Measurements from ENCODE around the gene AQP9. TPM values are rescaled to one million over a fixed set of nuclear protein-coding genes. Genes with fewer than 3 reads are reported as not detected.

The AQP9 gene
- total RNA-seq, 2 donors from 2014 or later, result 1.1 to 2.9 TPM

- no peaks in the 10 kb centered on the region for H3K27me3 ChIP-seq
- H3K4me1 ChIP-seq, result no peaks in the 10 kb centered on the region
- no peaks in the 10 kb centered on the region for H3K9me3 ChIP-seq
- H3K36me3 ChIP-seq, result no peaks in the 10 kb centered on the region
- no peak for TF ChIP-seq CTCF (IDR thresholded peaks at IDR 0.05)
- DNase-seq (ENCODE audit: low spot score), result no peak
- no peak overlapping the region for H3K27ac ChIP-seq
- H3K4me3 ChIP-seq, result no peak overlapping the region
Observed at GRCh38 chr15:58117619-58118018, 20.6 kb upstream of the AQP9 start.

GRCh38 chr15:58118272-58118671, 19.9 kb upstream of the AQP9 start:
- Histone ChIP-seq H3K27ac (no peak overlapping the region), H3K9me3 (no peaks in the 10 kb centered on the region), H3K4me1 (no peaks in the 10 kb centered on the region), H3K36me3 (no peaks in the 10 kb centered on the region), H3K27me3 (no peaks in the 10 kb centered on the region), H3K4me3 (no peak overlapping the region)
- no peak for TF ChIP-seq CTCF (IDR thresholded peaks at IDR 0.05)
- DNase-seq (ENCODE audit: low spot score), result no peak

GRCh38 chr15:58119016-58119415, 19.2 kb upstream of the AQP9 start:
- no peak for TF ChIP-seq CTCF (IDR thresholded peaks at IDR 0.05)
- Histone ChIP-seq H3K36me3 (no peaks in the 10 kb centered on the region), H3K4me1 (no peaks in the 10 kb centered on the region), H3K27ac (no peak overlapping the region), H3K4me3 (no peak overlapping the region), H3K27me3 (no peaks in the 10 kb centered on the region), H3K9me3 (no peaks in the 10 kb centered on the region)
- no peak for DNase-seq (ENCODE audit: low spot score)

GRCh38 chr15:58124585-58124984, 13.6 kb upstream of the AQP9 start:
- no peak for TF ChIP-seq CTCF (IDR thresholded peaks at IDR 0.05)
- no peaks in the 10 kb centered on the region for H3K27me3 ChIP-seq

GRCh38 chr15:58125333-58125732, 12.8 kb upstream of the AQP9 start:
- Histone ChIP-seq H3K9me3 (peaks cover 0 to 12% of the 10 kb centered on the region in 2 donors), H3K27me3 (no peaks in the 10 kb centered on the region), H3K4me3 (no peak overlapping the region), H3K36me3 (no peaks in the 10 kb centered on the region), H3K27ac (no peak overlapping the region), H3K4me1 (no peaks in the 10 kb centered on the region)
- TF ChIP-seq CTCF (IDR thresholded peaks at IDR 0.05), result no peak
- no peak for DNase-seq (ENCODE audit: low spot score)

More at GRCh38 chr15:58124585-58124984, 13.6 kb upstream of the AQP9 start:
- no peak for DNase-seq (ENCODE audit: low spot score)
- Histone ChIP-seq H3K4me3 (no peak overlapping the region), H3K4me1 (no peaks in the 10 kb centered on the region), H3K9me3 (peaks cover 0 to 12% of the 10 kb centered on the region in 2 donors), H3K27ac (no peak overlapping the region), H3K36me3 (no peaks in the 10 kb centered on the region)

GRCh38 chr15:58134886-58135285, 3.3 kb upstream of the AQP9 start:
- H3K36me3 ChIP-seq, result no peaks in the 10 kb centered on the region
- TF ChIP-seq CTCF (IDR thresholded peaks at IDR 0.05), result no peak
- no peaks in the 10 kb centered on the region for H3K27me3 ChIP-seq
- no peak for DNase-seq (ENCODE audit: low spot score)
- no peaks in the 10 kb centered on the region for H3K9me3 ChIP-seq
- H3K4me3 ChIP-seq, result no peak overlapping the region
- no peak overlapping the region for H3K27ac ChIP-seq
- H3K4me1 ChIP-seq, result no peaks in the 10 kb centered on the region

Data from right atrium auricular region (tissue), 2 donors.